ENCODE measurements around the gene RSRC1. TPM values are rescaled to one million over a fixed set of nuclear protein-coding genes. Genes with fewer than 3 reads are reported as not detected.

RSRC1 gene
- total and polyA plus RNA-seq, 2 donors (not counting 1 experiment from before 2014, with no cell fraction given) = 4.5 to 54.6 TPM

GRCh38 chr3:158264894-158265293 is 155.0 kb downstream of the RSRC1 start:
- no peak overlapping the region for H3K4me3 Mint-ChIP-seq
- Histone ChIP-seq H3K4me2 (replicated peaks; ENCODE audit: low read depth, low read length, poor library complexity, severe bottlenecking) (no peak overlapping the region), H3K9me3 (ENCODE audit: control extremely low read depth in 1 of 3, control insufficient read depth in 2 of 3, insufficient read depth in 1 of 3, low read length in 2 of 3) (peaks cover 7 to 16% (median 13%) of the 10 kb centered on the region in 3 donors), H3K79me2 (ENCODE audit: control insufficient read depth, insufficient read depth, low read length) (no peaks in the 10 kb centered on the region), H3K27me3 (replicated peaks in 1 of 4; ENCODE audit: control extremely low read depth in 1 of 4, control insufficient read depth in 3 of 4, insufficient read depth in 4 of 4, low read length in 3 of 4) (no peaks in the 10 kb centered on the region), H3K27ac (ENCODE audit: low read length in 2 of 2) (no peak overlapping the region), H3K9ac (ENCODE audit: low read length) (no peak overlapping the region), H3K4me1 (ENCODE audit: control insufficient read depth in 2 of 2, insufficient read depth in 2 of 2, low read length in 2 of 2) (no peaks in the 10 kb centered on the region), H3K4me3 (ENCODE audit: control extremely low read depth in 1 of 5, extremely low read depth in 1 of 5, insufficient read depth in 1 of 5, low read depth in 2 of 5, low read length in 4 of 5) (no peak overlapping the region), H2AFZ (ENCODE audit: insufficient read depth, low read depth, low read length, poor library complexity, severe bottlenecking) (no peak overlapping the region), H3K36me3 (replicated peaks in 1 of 2; ENCODE audit: control extremely low read depth in 1 of 2, control insufficient read depth in 1 of 2, extremely low read depth in 1 of 2, insufficient read depth in 2 of 2, low read length in 1 of 2) (peaks cover 0 to 2% of the 10 kb centered on the region in 2 experiments), H4K20me1 (ENCODE audit: control insufficient read depth, insufficient read depth, low read length, poor library complexity, severe bottlenecking) (no peaks in the 10 kb centered on the region)
- ChIA-PET POLR2A (no interaction called here), CTCF (no interaction called here)
- intact Hi-C loops (cut with micrococcal nuclease) = no loop called here
- DNase-seq = no peak
- TF ChIP-seq, protein P1, sequence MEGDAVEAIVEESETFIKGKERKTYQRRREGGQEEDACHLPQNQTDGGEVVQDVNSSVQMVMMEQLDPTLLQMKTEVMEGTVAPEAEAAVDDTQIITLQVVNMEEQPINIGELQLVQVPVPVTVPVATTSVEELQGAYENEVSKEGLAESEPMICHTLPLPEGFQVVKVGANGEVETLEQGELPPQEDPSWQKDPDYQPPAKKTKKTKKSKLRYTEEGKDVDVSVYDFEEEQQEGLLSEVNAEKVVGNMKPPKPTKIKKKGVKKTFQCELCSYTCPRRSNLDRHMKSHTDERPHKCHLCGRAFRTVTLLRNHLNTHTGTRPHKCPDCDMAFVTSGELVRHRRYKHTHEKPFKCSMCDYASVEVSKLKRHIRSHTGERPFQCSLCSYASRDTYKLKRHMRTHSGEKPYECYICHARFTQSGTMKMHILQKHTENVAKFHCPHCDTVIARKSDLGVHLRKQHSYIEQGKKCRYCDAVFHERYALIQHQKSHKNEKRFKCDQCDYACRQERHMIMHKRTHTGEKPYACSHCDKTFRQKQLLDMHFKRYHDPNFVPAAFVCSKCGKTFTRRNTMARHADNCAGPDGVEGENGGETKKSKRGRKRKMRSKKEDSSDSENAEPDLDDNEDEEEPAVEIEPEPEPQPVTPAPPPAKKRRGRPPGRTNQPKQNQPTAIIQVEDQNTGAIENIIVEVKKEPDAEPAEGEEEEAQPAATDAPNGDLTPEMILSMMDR (IDR thresholded peaks at IDR 0.05) = no peak
- no peak for TF ChIP-seq EZH2 (IDR thresholded peaks at IDR 0.05; ENCODE audit: borderline replicate concordance, insufficient read depth, low read depth, low read length, poor library complexity, severe bottlenecking)
- no peak overlapping the region for H3K27ac Mint-ChIP-seq
- H3K9me3 Mint-ChIP-seq (ENCODE audit: insufficient read depth) = peaks cover 10% of the 10 kb centered on the region
- no peaks in the 10 kb centered on the region for H3K27me3 Mint-ChIP-seq
- ATAC-seq (ENCODE audit: low read depth) = no peak
- no peaks in the 10 kb centered on the region for H3K4me1 Mint-ChIP-seq

GRCh38 chr3:158267015-158267414 is 157.1 kb downstream of the RSRC1 start:
- Histone ChIP-seq H3K4me1 (ENCODE audit: control insufficient read depth in 2 of 2, insufficient read depth in 2 of 2, low read length in 2 of 2) (no peaks in the 10 kb centered on the region), H3K79me2 (ENCODE audit: control insufficient read depth, insufficient read depth, low read length) (no peaks in the 10 kb centered on the region), H3K4me2 (replicated peaks; ENCODE audit: low read depth, low read length, poor library complexity, severe bottlenecking) (no peak overlapping the region), H3K36me3 (replicated peaks in 1 of 2; ENCODE audit: control extremely low read depth in 1 of 2, control insufficient read depth in 1 of 2, extremely low read depth in 1 of 2, insufficient read depth in 2 of 2, low read length in 1 of 2) (no peaks in the 10 kb centered on the region), H3K27me3 (replicated peaks in 1 of 4; ENCODE audit: control extremely low read depth in 1 of 4, control insufficient read depth in 3 of 4, insufficient read depth in 4 of 4, low read length in 3 of 4) (no peaks in the 10 kb centered on the region), H3K9me3 (ENCODE audit: control extremely low read depth in 1 of 3, control insufficient read depth in 2 of 3, insufficient read depth in 1 of 3, low read length in 2 of 3) (peaks cover 7 to 16% (median 13%) of the 10 kb centered on the region in 3 donors), H3K9ac (ENCODE audit: low read length) (no peak overlapping the region), H3K27ac (ENCODE audit: low read length in 2 of 2) (no peak overlapping the region), H2AFZ (ENCODE audit: insufficient read depth, low read depth, low read length, poor library complexity, severe bottlenecking) (no peak overlapping the region), H4K20me1 (ENCODE audit: control insufficient read depth, insufficient read depth, low read length, poor library complexity, severe bottlenecking) (no peaks in the 10 kb centered on the region), H3K4me3 (ENCODE audit: control extremely low read depth in 1 of 5, extremely low read depth in 1 of 5, insufficient read depth in 1 of 5, low read depth in 2 of 5, low read length in 4 of 5) (no peak overlapping the region)
- ChIA-PET CTCF (no interaction called here), POLR2A (no interaction called here)
- Mint-ChIP-seq H3K9me3 (ENCODE audit: insufficient read depth) (peaks cover 10% of the 10 kb centered on the region), H3K27ac (no peak overlapping the region), H3K4me3 (no peak overlapping the region), H3K4me1 (no peaks in the 10 kb centered on the region), H3K27me3 (no peaks in the 10 kb centered on the region)
- no peak for TF ChIP-seq EZH2 (IDR thresholded peaks at IDR 0.05; ENCODE audit: borderline replicate concordance, insufficient read depth, low read depth, low read length, poor library complexity, severe bottlenecking)
- TF ChIP-seq, protein P1 (IDR thresholded peaks at IDR 0.05) = no peak
- DNase-seq (no peak), ATAC-seq (ENCODE audit: low read depth) (no peak)
- intact Hi-C loops (cut with micrococcal nuclease) = no loop called here
- no CpG with 5 or more reads among the region's 1 CpG for WGBS (ENCODE audit: insufficient coverage)
